DOHH2 (cell line): ENCODE measurements around the gene GOLGA3.

Experiments
- CTCF ChIP-seq: fragments of 200-600 bp; sonication (generic); IDR thresholded peaks from one replicate; pipeline ENCODE4 v1.5.1; 2014; ENCODE audit warnings: antibody characterized with exemption, mild to moderate bottlenecking, low read depth, low read length; ENCODE audit not compliant: poor library complexity, severe bottlenecking
- EZH2phosphoT487 ChIP-seq: fragments of 200-600 bp; sonication (generic); IDR thresholded peaks from 2 replicates; pipeline ENCODE4 v1.6.1; 2017; ENCODE audit warnings: borderline replicate concordance, mild to moderate bottlenecking, antibody characterized with exemption, low read length, moderate library complexity, mixed read lengths

DNA sequence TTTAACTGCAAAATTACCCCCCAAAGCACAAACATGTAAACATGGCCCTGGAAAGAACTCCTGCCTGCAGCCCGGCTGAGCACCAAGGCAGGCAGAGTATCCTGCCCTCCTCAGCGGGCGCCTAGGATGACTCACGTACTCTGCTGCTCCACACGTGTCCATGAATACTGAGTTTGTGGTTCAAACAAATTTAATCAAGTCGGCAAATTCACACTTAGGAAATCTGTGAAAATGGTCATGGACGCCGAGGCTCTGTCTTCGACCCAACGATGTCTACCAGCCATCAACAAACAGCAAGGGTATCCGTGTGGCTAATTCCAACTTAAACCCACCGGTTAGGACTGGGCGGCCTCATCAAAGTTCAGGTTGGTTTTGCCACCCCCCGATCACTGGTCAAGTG, 25.5 kb downstream of the GOLGA3 start:
- TF ChIP-seq CTCF (no peak), EZH2phosphoT487 (no peak)
